Kidney (tissue), 14 donors: ENCODE measurements around the gene STX3. TPM values are rescaled to one million over a fixed set of nuclear protein-coding genes. Genes with fewer than 3 reads are reported as not detected.

ENCODE experiments used
- DNase-seq, 5 donors: peaks; one replicate each; pipeline ENCODE4 v3.0.0-alpha.2; 2013 to 2020
- FAIRE-seq: peaks from 2 replicates; lab custom pipeline; 2012; peaks lifted over from hg19 to GRCh38; lab: Jason Lieb, UNC
- H3K27ac ChIP-seq, 2 donors: one replicate each; pipeline ENCODE4 v1.7.0; 2013; ENCODE audit warnings: low read depth in 2 of 2, low read length in 2 of 2, inconsistent platforms in 1 of 2
- H3K27me3 ChIP-seq: one replicate; pipeline ENCODE4 v1.7.1; 2013; ENCODE audit warnings: low read length, inconsistent platforms; ENCODE audit not compliant: control insufficient read depth, insufficient read depth
- H3K36me3 ChIP-seq, 3 donors: one replicate each; pipeline versions ENCODE4 v1.7.0 to v1.7.1; 2013; ENCODE audit warnings: low read length in 3 of 3, control low read depth in 1 of 3, inconsistent platforms in 1 of 3; ENCODE audit not compliant: insufficient read depth in 3 of 3, control insufficient read depth in 2 of 3
- H3K4me1 ChIP-seq, 3 donors: one replicate each; pipeline versions ENCODE4 v1.7.0 to v1.7.1; 2013; ENCODE audit warnings: low read length in 3 of 3, inconsistent platforms in 1 of 3, low read depth in 1 of 3; ENCODE audit not compliant: control insufficient read depth in 2 of 3, insufficient read depth in 2 of 3
- H3K4me3 ChIP-seq, 3 donors: one replicate each; pipeline versions ENCODE4 v1.7.0 to v1.8.1; 2013; ENCODE audit warnings: low read length in 3 of 3, control low read depth in 1 of 3, inconsistent platforms in 1 of 3
- H3K9ac ChIP-seq, 3 donors: one replicate each; pipeline versions ENCODE4 v1.7.0 to v1.7.1; 2013; ENCODE audit warnings: low read length in 3 of 3, control low read depth in 1 of 3, inconsistent platforms in 1 of 3
- H3K9me3 ChIP-seq, 3 donors: one replicate each; pipeline versions ENCODE4 v1.7.0 to v1.7.1; 2013; ENCODE audit warnings: low read length in 3 of 3, control low read depth in 1 of 3, inconsistent platforms in 1 of 3; ENCODE audit not compliant: control insufficient read depth in 2 of 3, insufficient read depth in 1 of 3
- intact Hi-C: fragments of 100-400 bp; cut with DNase I; formaldehyde crosslinking; loops from one replicate; pipeline ENCODE4 v1.11.1; 2022
- polyA plus RNA-seq: library from polyadenylated mRNA; stranded (reverse); fragments of 350-450 nt; fragmentation: Illumina TruSeq; extraction: RNeasy Lipid Tissue Mini Kit (QIAGEN cat#74804); gene quantifications from one replicate; pipeline ENCODE4 v1.2.3, GENCODE V29; 2014; ENCODE audit warnings: low read depth, low replicate concordance; ENCODE audit not compliant: insufficient read depth
- total RNA-seq: library from RNA; stranded (reverse); fragmentation: NEBNext Ultra II Directional; extraction: Animal tissue kit (Norgen Biotek cat#: 25700); gene quantifications from one replicate; pipeline ENCODE4 v1.2.1, GENCODE V29; 2021
- TF ChIP-seq, protein P1 (sequence below): IDR thresholded peaks from 3 replicates; pipeline ENCODE4 v1.5.1; 2012; ENCODE audit warnings: mild to moderate bottlenecking, moderate library complexity, borderline replicate concordance; ENCODE audit not compliant: insufficient read depth; ENCODE audit errors: extremely low read depth
- donor health status: control.
- donor health status: control.
- donor health status: control.
- donor health status: control.
- donor health status: control.
- donor health status: DM: yes; HTN: yes; CAD: no.
- donor health status: Normal renal cell carcinoma (clear cell type).

STX3 gene
- total and polyA plus RNA-seq, 2 donors from 2014 or later = 43.2 to 57.2 TPM

DNA sequence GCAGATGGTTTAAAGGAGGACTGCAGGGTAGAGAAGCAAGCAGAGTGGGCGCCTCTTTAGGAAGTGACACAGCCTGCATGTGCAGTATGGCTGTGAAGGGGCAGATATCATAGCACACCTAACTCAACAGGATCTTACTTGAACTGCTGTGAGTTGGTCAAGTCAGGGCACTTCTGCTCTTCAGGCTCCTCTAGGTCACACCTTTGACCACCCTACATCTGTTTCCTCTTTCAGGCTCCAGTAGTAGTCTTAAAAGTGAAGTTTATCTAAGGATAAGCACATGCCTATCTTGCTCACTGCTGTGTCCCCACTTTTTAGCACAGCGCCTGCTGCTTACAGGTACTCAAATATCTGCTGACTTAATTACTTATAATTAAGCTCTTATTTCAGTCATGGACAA is 48.9 kb downstream of the STX3 start:
- no peaks in the 10 kb centered on the region for H3K27me3 ChIP-seq
- H3K9me3 ChIP-seq = no peaks in the 10 kb centered on the region
- peaks cover 0 to 3% (median 0%) of the 10 kb centered on the region in 3 donors for H3K4me1 ChIP-seq
- FAIRE-seq (no peak), DNase-seq (no peak)
- H3K27ac ChIP-seq = no peak overlapping the region
- intact Hi-C loops = loop anchor here (5.0 kb wide), 1 partner anchor 52 kb away; no protein-coding TSS in a partner anchor
- TF ChIP-seq, protein P1, sequence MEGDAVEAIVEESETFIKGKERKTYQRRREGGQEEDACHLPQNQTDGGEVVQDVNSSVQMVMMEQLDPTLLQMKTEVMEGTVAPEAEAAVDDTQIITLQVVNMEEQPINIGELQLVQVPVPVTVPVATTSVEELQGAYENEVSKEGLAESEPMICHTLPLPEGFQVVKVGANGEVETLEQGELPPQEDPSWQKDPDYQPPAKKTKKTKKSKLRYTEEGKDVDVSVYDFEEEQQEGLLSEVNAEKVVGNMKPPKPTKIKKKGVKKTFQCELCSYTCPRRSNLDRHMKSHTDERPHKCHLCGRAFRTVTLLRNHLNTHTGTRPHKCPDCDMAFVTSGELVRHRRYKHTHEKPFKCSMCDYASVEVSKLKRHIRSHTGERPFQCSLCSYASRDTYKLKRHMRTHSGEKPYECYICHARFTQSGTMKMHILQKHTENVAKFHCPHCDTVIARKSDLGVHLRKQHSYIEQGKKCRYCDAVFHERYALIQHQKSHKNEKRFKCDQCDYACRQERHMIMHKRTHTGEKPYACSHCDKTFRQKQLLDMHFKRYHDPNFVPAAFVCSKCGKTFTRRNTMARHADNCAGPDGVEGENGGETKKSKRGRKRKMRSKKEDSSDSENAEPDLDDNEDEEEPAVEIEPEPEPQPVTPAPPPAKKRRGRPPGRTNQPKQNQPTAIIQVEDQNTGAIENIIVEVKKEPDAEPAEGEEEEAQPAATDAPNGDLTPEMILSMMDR = no peak
- peaks cover 0 to 34% (median 21%) of the 10 kb centered on the region in 3 donors for H3K36me3 ChIP-seq
- H3K9ac ChIP-seq = no peak overlapping the region
- H3K4me3 ChIP-seq = no peak overlapping the region

DNA sequence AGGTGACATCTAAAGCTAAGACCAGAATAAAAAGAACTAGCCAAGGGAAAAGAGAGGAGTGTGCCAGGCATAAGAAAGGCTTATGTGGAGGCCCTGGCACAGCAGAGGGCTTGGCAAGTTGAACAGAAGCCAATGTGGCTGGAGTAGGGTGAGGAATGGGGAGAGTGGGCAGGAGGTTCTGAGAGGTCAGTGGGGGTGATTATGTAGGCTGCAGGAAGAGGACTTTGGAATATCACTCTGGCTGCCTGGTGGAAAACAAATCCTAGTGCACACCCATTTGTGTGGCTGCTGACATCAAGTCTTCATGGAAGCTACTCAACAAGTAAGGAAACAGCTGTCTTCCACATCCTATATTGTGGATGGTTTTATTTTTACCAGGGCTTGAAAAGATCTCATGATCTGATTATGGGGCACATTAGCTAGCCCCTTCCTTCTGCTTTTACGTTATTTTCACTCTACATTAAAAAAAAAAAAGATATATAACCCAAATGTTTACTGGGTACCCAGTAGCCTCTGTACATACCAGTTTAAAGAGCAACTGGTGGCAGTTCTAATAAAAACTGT is 52.0 kb downstream of the STX3 start:
- H3K36me3 ChIP-seq = peaks cover 0 to 34% (median 15%) of the 10 kb centered on the region in 3 donors
- H3K27me3 ChIP-seq = no peaks in the 10 kb centered on the region
- no peak for DNase-seq
- H3K27ac ChIP-seq = no peak overlapping the region
- H3K4me1 ChIP-seq = peaks cover 0 to 9% (median 0%) of the 10 kb centered on the region in 3 donors
- no peaks in the 10 kb centered on the region for H3K9me3 ChIP-seq
- TF ChIP-seq, protein P1 = no peak
- no peak for FAIRE-seq
- no peak overlapping the region for H3K4me3 ChIP-seq
- intact Hi-C loops = no loop called here
- H3K9ac ChIP-seq = no peak overlapping the region

DNA sequence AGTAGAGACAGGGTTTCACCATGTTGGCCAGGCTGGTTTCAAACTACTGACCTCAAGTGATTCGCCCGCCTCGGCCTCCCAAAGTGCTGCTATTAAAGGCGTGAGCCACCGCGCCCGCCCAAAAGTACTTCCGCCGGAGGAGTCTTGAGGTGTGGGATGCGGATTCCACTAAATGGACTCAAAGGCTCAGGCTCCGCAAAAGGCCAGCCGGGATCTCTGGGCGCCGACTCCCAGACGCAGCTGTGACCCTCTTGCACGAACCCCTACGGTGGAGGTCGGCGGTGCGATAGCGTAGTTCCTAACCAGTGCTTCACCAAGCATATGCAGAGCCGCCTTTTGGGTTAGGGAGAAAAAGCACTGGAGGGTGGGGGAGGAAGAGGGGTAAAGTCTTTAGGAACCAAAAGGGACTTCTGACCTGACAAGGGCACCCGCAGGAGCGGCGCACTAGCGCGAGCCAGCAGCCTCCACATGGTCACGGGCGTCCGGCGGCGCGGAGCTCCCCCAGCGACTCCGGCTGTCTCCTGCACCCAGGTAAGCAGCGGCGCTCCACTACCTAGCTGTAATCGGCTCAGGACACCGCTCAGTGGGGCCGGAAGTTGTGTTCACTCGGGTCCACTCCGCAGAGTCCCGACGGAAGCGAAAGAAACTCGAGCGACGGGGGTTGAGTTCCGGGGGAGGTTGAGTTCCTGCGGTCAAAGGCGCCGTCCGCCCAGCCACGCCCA is 55.2 kb downstream of the STX3 start, which contains the start of gene MRPL16:
TSS of gene MRPL16 (minus strand) at position 590 of the 722 bp plus-strand sequence. CDS start at position 470, 120 bp downstream.
- intact Hi-C loops = no loop called here
- H3K4me1 ChIP-seq = peaks cover 0 to 9% (median 0%) of the 10 kb centered on the region in 3 donors
- peak within 1 kb of the TSS; percentile 91 to 97 (median 94) for H3K4me3 ChIP-seq
- peak within 1 kb of the TSS; percentile 92 to 95 (median 93) for H3K9ac ChIP-seq
- TF ChIP-seq, protein P1 = peak; percentile 26
- H3K27ac ChIP-seq = peak within 1 kb of the TSS; percentile 61 to 79
- peaks cover 0 to 15% (median 12%) of the 10 kb centered on the region in 3 donors for H3K36me3 ChIP-seq
- FAIRE-seq = no peak
- DNase-seq = peak; percentile 94 to 96 (median 96)
- H3K27me3 ChIP-seq = no peaks in the 10 kb centered on the region
- H3K9me3 ChIP-seq = no peaks in the 10 kb centered on the region
